ENCODE measurements around the gene SPATC1L. TPM values are rescaled to one million over a fixed set of nuclear protein-coding genes. Genes with fewer than 3 reads are reported as not detected.

SPATC1L gene
- total and polyA plus RNA-seq, 7 donors, result 1.9 to 6.0 (median 3.9) TPM

DNA sequence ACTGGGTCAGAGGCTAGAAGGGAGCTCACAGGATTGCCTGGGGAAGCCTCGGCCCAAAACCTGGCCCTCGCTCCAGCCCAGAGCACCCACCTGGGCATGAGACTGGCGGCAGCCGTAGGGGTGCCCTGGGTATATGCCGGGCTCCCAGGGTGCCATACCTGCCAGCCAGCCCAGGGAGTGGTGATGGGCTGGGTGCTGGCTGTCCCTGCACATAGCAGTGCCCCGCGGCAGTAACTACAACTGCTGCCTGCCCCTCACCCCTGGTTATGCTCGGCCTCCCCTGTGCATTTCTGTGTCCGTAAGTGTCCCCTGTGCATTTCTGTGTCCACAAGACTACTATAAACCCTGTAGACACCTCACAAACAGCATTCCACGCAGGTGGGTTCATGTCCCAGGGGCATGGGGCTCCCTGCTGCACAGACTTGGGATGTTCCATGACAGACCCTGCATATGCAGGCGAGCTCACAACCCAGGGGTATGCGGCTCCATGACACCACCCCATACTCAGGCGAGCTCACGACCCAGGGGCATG is 5.8 kb upstream of the SPATC1L start:
- TF ChIP-seq, protein P1, sequence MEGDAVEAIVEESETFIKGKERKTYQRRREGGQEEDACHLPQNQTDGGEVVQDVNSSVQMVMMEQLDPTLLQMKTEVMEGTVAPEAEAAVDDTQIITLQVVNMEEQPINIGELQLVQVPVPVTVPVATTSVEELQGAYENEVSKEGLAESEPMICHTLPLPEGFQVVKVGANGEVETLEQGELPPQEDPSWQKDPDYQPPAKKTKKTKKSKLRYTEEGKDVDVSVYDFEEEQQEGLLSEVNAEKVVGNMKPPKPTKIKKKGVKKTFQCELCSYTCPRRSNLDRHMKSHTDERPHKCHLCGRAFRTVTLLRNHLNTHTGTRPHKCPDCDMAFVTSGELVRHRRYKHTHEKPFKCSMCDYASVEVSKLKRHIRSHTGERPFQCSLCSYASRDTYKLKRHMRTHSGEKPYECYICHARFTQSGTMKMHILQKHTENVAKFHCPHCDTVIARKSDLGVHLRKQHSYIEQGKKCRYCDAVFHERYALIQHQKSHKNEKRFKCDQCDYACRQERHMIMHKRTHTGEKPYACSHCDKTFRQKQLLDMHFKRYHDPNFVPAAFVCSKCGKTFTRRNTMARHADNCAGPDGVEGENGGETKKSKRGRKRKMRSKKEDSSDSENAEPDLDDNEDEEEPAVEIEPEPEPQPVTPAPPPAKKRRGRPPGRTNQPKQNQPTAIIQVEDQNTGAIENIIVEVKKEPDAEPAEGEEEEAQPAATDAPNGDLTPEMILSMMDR (IDR thresholded peaks at IDR 0.05), result no peak
- intact Hi-C loops (cut with DNase I), result loop anchor here in 1 of 2 donors (5.0 to 10.0 kb wide), 2 partner anchors 37 to 135 kb away; partner anchors contain the start of genes C21orf58, LSS and PCNT
- Histone ChIP-seq H3K27ac (no peak overlapping the region), H3K36me3 (ENCODE audit: insufficient read depth in 1 of 2, low read depth in 1 of 2) (peaks cover 0 to 47% of the 10 kb centered on the region in 2 donors), H3K4me1 (peaks cover 29% of the 10 kb centered on the region), H3K27me3 (ENCODE audit: insufficient read depth in 3 of 3, low read length in 2 of 3) (no peaks in the 10 kb centered on the region), H3K4me3 (no peak overlapping the region), H3K9me3 (no peaks in the 10 kb centered on the region)
- no peak for DNase-seq
- no peak for ATAC-seq
- 97 to 99% (median 97%) methylated on average over 10 to 14 of the region's 14 CpGs for WGBS, 3 donors

DNA sequence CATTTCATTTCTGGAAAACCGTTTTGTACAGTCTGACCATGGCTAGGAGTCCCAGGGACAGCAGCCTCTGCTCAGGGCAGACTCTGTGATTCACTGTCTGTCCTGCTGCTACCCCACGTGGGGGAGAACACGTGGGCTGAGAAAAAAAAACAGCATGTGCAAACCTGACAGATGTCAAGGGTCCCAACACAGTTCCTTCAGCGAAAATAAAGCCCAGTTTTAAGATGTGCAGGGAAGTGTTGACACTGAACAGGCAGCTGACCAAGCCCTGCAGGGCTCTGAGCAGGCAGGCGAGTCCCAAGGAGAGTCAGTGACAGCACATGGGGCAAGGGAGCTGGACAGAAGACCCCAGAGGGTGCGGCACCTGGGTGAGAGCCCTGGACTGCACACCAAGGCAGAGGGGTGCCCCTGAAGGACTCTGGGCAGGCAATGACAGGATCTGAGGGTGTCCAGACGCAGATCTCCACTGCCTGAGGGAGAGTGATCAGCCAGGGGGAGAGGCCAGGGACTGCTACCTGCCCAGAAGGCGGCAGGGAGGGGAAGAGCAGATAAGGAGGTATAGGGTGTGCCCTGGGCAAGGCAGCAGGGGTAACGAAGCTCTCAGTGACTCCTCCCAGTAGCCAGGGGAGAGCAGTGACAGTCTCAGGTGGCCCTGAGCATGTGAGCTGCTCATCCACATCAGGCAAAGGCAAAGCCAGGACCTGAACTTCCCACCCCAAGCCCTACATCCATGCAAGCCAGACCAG is 5.1 kb upstream of the SPATC1L start:
- Histone ChIP-seq H3K27ac (peak overlapping the region; percentile 83), H3K9me3 (no peaks in the 10 kb centered on the region), H3K4me1 (peaks cover 29% of the 10 kb centered on the region), H3K27me3 (ENCODE audit: insufficient read depth in 3 of 3, low read length in 2 of 3) (no peaks in the 10 kb centered on the region), H3K36me3 (ENCODE audit: insufficient read depth in 1 of 2, low read depth in 1 of 2) (peaks cover 0 to 41% of the 10 kb centered on the region in 2 donors), H3K4me3 (no peak overlapping the region)
- WGBS, 3 donors, result 78 to 86% (median 78%) methylated on average over 9 of the region's 9 CpGs
- peak in 3 of 4 donors; percentile 36 to 50 (median 41) for ATAC-seq
- TF ChIP-seq, protein P1 (IDR thresholded peaks at IDR 0.05), result no peak
- intact Hi-C loops (cut with DNase I), result loop anchor here in 1 of 2 donors (5.0 to 10.0 kb wide), 2 partner anchors 38 to 135 kb away; partner anchors contain the start of genes C21orf58, LSS and PCNT
- DNase-seq, result peak in 1 of 2 donors; percentile 41

DNA sequence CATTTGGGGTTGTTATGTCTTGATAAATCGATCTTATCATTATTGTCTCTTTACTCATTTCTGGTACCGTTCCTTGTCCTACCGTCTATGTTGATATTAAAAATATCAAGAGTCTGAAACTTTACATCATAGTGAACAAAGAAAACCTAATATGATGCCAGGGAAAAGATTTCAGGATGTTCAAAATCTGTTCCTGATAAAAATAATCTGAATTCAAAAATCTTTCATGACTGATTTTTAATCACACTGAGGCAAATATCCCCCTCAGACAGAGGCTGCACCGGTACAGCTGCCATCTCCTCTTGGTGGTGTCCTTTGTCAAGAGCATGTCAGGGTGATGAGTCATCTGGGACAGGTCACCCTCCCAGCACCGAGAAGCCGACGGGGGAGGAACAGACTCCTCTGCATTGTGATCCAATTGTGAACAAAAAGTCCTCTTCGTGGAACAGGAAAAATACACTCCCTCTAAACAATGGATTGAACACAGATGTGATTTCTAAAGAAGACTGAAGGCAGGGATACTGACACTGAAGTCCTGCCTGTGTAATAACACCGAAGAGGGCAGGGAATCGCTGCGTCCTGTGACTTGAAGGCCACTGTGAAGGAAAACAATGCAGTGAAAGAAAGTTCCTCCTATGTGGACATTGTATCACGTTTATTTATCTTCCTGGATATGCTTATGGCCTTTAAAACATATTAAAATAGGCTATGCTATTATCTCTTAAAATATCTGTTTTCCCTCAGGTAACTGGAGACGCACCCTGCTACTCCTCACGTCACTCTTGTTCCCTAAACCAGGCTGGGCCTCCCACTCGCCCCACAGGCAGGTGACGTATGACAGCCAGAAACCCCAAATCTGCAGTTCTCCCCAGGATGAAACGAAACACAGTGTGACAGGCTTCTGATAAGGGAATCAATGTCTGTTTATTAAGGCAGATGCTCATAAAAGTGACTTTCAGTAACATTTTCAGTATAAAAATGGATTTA is 4.3 kb upstream of the SPATC1L start:
- TF ChIP-seq, protein P1 (IDR thresholded peaks at IDR 0.05), result no peak
- WGBS, 3 donors, result 45 to 53% (median 49%) methylated on average over 17 of the region's 17 CpGs
- Histone ChIP-seq H3K27ac (peak overlapping the region; percentile 83), H3K36me3 (ENCODE audit: insufficient read depth in 1 of 2, low read depth in 1 of 2) (peaks cover 0 to 32% of the 10 kb centered on the region in 2 donors), H3K4me1 (peaks cover 29% of the 10 kb centered on the region), H3K9me3 (no peaks in the 10 kb centered on the region), H3K4me3 (no peak overlapping the region), H3K27me3 (ENCODE audit: insufficient read depth in 3 of 3, low read length in 2 of 3) (no peaks in the 10 kb centered on the region)
- intact Hi-C loops (cut with DNase I), result loop anchor here in 1 of 2 donors (5.0 to 10.0 kb wide), 2 partner anchors 39 to 136 kb away; partner anchors contain the start of genes C21orf58, LSS and PCNT
- peak; percentile 80 to 87 (median 84) for ATAC-seq
- peak; percentile 69 to 76 for DNase-seq

DNA sequence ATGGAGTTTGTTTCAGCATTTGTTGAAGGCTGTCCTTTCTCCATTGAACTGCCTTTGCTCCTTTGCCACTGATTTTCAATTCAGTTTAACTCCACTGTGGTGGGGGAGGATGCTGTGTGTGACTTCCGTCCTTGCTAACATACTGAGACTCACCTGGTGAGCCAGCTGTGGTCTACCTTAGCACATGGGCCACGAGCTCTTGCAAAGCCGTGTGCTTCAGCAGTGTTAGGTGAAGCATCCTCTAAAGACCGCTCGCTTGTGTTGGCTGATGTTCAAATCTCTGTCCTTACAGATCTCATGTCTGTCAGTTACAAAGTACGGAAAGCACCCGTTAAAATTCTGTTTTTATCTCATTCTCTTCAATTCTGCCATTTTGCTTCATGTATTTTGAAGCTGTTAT is 3.6 kb upstream of the SPATC1L start:
- H3K27ac ChIP-seq, result peak overlapping the region; percentile 83
- H3K4me3 ChIP-seq, result no peak overlapping the region
- H3K9me3 ChIP-seq, result no peaks in the 10 kb centered on the region
- H3K36me3 ChIP-seq (ENCODE audit: insufficient read depth in 1 of 2, low read depth in 1 of 2), result peaks cover 0 to 29% of the 10 kb centered on the region in 2 donors
- no peak for DNase-seq
- TF ChIP-seq, protein P1 (IDR thresholded peaks at IDR 0.05), result no peak
- 83 to 85% (median 85%) methylated on average over 7 of the region's 7 CpGs for WGBS, 3 donors
- peaks cover 0 to 1% (median 0%) of the 10 kb centered on the region in 3 donors for H3K27me3 ChIP-seq (ENCODE audit: insufficient read depth in 3 of 3, low read length in 2 of 3)
- ATAC-seq, result no peak
- intact Hi-C loops (cut with DNase I), result loop anchor here in 1 of 2 donors (5.0 to 10.0 kb wide), 2 partner anchors 39 to 137 kb away; partner anchors contain the start of genes C21orf58, LSS and PCNT
- peaks cover 29% of the 10 kb centered on the region for H3K4me1 ChIP-seq

Measured in psoas muscle (tissue), 8 donors.